Measurements from ENCODE around the gene ALK.

DNA sequence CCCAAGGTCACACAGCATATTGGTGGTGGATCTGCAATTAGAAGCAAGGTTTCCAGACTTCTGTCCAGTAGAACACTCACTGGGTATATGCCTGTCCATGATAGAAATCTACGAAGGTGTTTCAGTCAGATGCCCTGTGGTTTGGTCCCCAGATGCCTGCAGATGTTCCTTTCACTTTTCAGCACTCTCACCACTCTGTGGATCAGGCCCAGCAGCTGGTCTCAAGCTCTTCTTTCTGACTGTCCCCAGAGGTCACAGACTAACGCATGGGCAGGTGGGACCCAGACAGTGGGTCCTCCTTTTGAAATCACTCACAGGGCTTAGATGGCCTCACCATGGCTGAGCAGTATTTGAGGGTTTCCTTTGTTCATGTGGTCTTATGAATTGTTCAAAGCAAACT, 376.5 kb downstream of the ALK start:
- no peak for TF ChIP-seq CTCF (conservative IDR thresholded peaks at IDR 0.05)
- TF ChIP-seq ZFX (IDR thresholded peaks at IDR 0.05) = no peak
